ENCODE results near the gene AEBP2. TPM values are rescaled to one million over a fixed set of nuclear protein-coding genes. Genes with fewer than 3 reads are reported as not detected.

AEBP2 gene
- total RNA-seq, 1 donor from 2014 or later = 36.5 TPM

- Mint-ChIP-seq H3K4me3 (ENCODE audit: unreplicated experiment) (no peak overlapping the region), H3K9me3 (ENCODE audit: low read depth) (no peaks in the 10 kb centered on the region), H3K4me1 (ENCODE audit: low read depth) (peaks cover 25% of the 10 kb centered on the region), H3K27ac (ENCODE audit: unreplicated experiment) (no peak overlapping the region), H3K27me3 (ENCODE audit: low read depth) (no peaks in the 10 kb centered on the region), H3K36me3 (ENCODE audit: low read depth) (peaks cover 9% of the 10 kb centered on the region)
- no peak for DNase-seq (ENCODE audit: low spot score)
- TF ChIP-seq CTCF (IDR thresholded peaks at IDR 0.05) = no peak
Measured at GRCh38 chr12:19510461-19510860, 71.2 kb downstream of the AEBP2 start.

GRCh38 chr12:19515179-19515578 lies 75.9 kb downstream of the AEBP2 start:
- TF ChIP-seq CTCF (IDR thresholded peaks at IDR 0.05) = no peak
- Mint-ChIP-seq H3K27me3 (ENCODE audit: low read depth) (no peaks in the 10 kb centered on the region), H3K27ac (ENCODE audit: unreplicated experiment) (no peak overlapping the region), H3K9me3 (ENCODE audit: low read depth) (no peaks in the 10 kb centered on the region), H3K4me3 (ENCODE audit: unreplicated experiment) (no peak overlapping the region), H3K4me1 (ENCODE audit: low read depth) (peaks cover 26% of the 10 kb centered on the region), H3K36me3 (ENCODE audit: low read depth) (peaks cover 8% of the 10 kb centered on the region)
- DNase-seq (ENCODE audit: low spot score) = no peak

GRCh38 chr12:19517583-19517982 lies 78.3 kb downstream of the AEBP2 start:
- no peaks in the 10 kb centered on the region for H3K9me3 Mint-ChIP-seq (ENCODE audit: low read depth)
- no peak overlapping the region for H3K27ac Mint-ChIP-seq (ENCODE audit: unreplicated experiment)
- peaks cover 21% of the 10 kb centered on the region for H3K4me1 Mint-ChIP-seq (ENCODE audit: low read depth)
- peaks cover 8% of the 10 kb centered on the region for H3K36me3 Mint-ChIP-seq (ENCODE audit: low read depth)
- no peak for DNase-seq (ENCODE audit: low spot score)
- no peaks in the 10 kb centered on the region for H3K27me3 Mint-ChIP-seq (ENCODE audit: low read depth)
- TF ChIP-seq CTCF (IDR thresholded peaks at IDR 0.05) = no peak
- H3K4me3 Mint-ChIP-seq (ENCODE audit: unreplicated experiment) = no peak overlapping the region

- Mint-ChIP-seq H3K36me3 (ENCODE audit: low read depth) (peaks cover 8% of the 10 kb centered on the region), H3K27me3 (ENCODE audit: low read depth) (no peaks in the 10 kb centered on the region), H3K4me1 (ENCODE audit: low read depth) (peaks cover 21% of the 10 kb centered on the region), H3K4me3 (ENCODE audit: unreplicated experiment) (no peak overlapping the region), H3K9me3 (ENCODE audit: low read depth) (no peaks in the 10 kb centered on the region), H3K27ac (ENCODE audit: unreplicated experiment) (no peak overlapping the region)
- TF ChIP-seq CTCF (IDR thresholded peaks at IDR 0.05) = no peak
- DNase-seq (ENCODE audit: low spot score) = no peak
Measured at GRCh38 chr12:19518209-19518608, 78.9 kb downstream of the AEBP2 start.

GRCh38 chr12:19520646-19521415 lies 81.5 kb downstream of the AEBP2 start:
- no peak for DNase-seq (ENCODE audit: low spot score)
- no peak overlapping the region for H3K27ac Mint-ChIP-seq (ENCODE audit: unreplicated experiment)
- peaks cover 2% of the 10 kb centered on the region for H3K36me3 Mint-ChIP-seq (ENCODE audit: low read depth)
- peaks cover 29% of the 10 kb centered on the region for H3K4me1 Mint-ChIP-seq (ENCODE audit: low read depth)
- H3K4me3 Mint-ChIP-seq (ENCODE audit: unreplicated experiment) = no peak overlapping the region
- H3K27me3 Mint-ChIP-seq (ENCODE audit: low read depth) = no peaks in the 10 kb centered on the region
- no peak for TF ChIP-seq CTCF (IDR thresholded peaks at IDR 0.05)
- H3K9me3 Mint-ChIP-seq (ENCODE audit: low read depth) = no peaks in the 10 kb centered on the region
